GM21619 (cell line): Measurements from ENCODE around the gene TASL.
"Not testable (repeated sequence)": the region's sequence is repeated elsewhere in the genome, so short reads cannot be mapped to it uniquely, and the experiment has no call there.

Source experiments
- ATAC-seq: cut with Tn5 transposase; IDR thresholded peaks from one replicate; pipeline ENCODE4 v1.9.1; 2021; ENCODE audit not compliant: unreplicated experiment

Gene TASL

GRCh38 chrX:30577362-30577991 is at the start of gene TASL:
Gene TASL, minus strand, starts transcription at chrX:30577766. Its CDS starts 17,411 bp downstream, at chrX:30560355.
- ATAC-seq: peak; percentile 80

GRCh38 chrX:30626402-30626801 is 48.8 kb upstream of the TASL start:
- ATAC-seq: no peak

GRCh38 chrX:30622361-30622760 is 44.8 kb upstream of the TASL start:
- no peak for ATAC-seq

DNA sequence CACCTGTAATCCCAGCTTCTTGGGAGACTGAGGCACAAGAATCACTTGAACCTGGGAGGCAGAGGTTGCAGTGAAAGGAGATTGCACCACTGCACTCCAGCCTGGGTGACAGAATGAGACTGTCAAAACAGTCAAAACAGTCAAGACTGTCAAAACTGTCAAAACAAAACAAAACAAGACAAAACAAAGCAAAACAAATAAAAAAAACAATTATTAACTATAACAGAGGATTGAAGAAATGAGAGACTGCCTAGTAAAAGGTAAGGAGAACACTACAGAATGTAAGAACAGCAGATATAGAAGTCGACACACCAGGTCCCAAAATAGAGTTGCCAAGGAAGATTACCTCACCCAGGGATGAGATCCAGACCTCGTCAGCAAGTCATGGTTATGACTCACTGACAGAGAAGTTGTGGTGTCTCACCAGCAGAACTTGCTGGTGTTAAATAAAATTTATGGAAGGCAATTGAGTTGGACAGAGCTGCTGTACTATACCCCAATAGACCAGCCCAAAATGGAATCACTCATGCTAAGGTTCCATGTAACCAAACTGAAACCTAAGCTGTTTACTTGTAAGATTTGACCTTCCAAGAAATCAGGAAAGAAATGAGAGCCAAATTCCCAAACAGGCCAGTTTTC is 43.5 kb upstream of the TASL start:
- ATAC-seq: no peak

GRCh38 chrX:30620125-30620524 is 42.6 kb upstream of the TASL start:
- no peak for ATAC-seq

DNA sequence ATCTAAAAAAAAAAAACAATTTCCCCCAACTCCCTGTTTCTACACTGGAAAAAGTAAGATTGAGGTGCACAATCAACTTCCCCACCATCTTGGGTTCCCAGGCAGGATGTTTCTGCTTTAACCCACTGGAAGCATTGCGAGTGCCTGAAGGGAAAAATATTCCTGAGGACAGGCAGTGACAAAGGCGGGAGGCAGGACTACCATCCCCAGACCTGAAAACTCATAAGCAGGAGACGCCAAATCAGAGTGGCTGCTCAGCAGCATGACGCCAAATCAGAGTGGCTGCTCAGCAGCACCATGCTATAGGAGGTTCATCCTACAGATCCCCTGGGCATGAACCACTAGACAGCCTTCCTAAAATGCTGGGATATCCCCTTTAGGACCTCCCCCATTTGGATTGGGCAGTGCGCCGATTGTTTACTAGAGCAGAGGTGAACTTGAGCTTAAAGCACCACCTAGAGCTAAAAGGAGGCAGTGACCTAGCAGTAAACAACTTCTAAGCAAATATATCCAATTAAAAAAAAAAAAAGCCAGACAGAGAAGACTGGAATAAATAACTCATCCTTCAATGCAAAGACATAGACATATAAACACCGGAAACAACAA is 40.7 kb upstream of the TASL start:
- no peak for ATAC-seq

GRCh38 chrX:30615229-30615628 is 37.7 kb upstream of the TASL start:
- no peak for ATAC-seq

DNA sequence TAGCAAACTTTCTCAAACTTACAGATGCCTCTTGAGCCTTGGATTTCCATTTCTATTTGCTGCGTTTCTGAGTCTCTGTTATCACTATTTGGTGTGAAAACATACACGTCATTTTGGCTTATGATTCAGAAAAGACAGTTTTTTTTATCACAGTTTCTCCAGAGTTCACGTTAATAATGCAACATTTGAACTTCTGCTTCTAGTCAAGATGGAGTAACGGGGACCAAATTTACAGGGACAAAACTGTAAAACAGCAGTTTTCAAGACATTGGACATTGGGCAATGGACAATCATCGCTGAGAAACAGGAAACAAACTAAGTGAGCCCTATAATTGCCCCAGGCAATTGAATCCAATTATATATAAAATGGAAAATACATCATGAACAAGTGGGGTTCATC is 36.2 kb upstream of the TASL start:
- ATAC-seq: no peak

DNA sequence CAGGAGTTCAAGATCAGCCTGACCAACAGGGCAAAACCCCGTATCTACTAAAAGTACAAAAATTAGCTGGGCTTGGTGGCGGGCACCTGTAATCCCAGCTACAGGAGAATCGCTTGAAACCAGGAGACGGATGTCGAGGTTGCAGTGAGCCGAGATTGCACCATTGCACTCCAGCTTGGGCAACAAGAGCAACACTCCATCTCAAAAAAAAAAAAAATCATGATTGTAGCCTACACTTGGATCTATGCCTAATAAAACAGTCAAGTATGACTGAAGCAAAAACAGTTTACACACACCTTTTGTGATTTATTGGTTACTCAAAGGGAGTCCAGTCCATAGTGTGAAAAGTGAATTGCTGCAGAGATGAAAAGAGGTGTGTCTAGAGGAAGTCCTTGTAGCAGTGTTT is 34.7 kb upstream of the TASL start:
- no peak for ATAC-seq

- no peak for ATAC-seq
These were observed 32.5 kb upstream of the TASL start for GRCh38 chrX:30610026-30610425.

DNA sequence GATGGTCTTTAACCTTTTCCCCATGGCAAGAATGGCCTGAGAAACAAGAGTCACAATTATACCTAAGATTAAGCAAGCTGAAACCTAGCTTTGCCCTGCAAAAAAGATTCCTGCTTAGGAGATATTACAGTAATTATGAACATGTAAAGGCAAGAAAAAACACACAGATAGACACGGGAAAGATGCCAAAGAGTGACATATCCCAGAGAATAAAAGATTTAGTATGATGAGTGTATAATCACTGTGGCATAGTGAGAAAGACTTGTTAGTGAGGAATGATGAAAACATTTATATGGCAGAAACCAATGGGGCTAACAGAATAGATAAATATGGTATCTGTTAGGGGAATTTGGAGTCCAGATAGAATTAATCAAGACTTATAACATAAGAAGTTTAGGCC is 29.6 kb upstream of the TASL start:
- ATAC-seq: no peak

DNA sequence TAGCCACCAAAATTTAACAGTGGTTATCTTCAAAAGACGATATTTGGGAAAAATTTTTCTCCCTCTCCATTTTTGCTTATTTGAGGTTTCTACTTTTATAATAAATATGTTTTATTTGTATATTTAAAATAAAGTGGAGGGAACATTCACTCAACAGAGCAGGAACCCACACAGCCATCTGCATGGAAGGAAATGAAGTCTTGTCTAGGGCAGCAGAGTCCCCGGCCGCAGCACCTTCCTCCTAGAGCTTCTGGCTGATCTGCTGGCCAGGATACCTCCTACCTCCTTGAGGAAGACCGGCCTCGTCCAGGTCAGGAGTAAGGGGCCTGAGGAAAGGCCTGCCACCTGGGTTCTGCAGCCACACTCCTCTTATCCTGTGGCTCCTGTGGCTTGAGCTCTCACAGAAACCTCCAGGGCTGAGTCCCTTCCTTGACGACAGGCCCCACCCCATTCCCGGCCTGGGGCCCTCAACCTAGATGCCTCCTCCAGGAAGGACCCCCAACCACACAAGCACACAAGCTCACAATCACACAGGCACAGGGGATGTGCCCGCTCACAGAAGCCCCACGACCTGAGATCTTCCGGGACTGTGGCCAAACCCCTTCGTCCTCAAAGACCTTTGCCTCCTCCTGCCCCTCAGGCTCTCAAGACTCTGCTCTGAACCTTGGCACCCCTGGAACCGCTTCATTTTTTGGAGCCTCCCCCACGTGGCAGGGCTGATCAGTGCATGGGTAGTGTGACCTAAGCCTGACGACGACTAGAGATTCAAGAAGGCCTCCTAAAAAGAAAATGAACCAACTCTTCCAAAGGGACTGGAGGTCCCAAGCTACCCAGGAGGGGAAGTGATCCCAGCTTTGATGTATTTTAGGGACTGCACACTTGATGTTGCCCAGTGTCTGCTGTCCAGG is 23.0 kb upstream of the TASL start:
- ATAC-seq: not testable (repeated sequence)

DNA sequence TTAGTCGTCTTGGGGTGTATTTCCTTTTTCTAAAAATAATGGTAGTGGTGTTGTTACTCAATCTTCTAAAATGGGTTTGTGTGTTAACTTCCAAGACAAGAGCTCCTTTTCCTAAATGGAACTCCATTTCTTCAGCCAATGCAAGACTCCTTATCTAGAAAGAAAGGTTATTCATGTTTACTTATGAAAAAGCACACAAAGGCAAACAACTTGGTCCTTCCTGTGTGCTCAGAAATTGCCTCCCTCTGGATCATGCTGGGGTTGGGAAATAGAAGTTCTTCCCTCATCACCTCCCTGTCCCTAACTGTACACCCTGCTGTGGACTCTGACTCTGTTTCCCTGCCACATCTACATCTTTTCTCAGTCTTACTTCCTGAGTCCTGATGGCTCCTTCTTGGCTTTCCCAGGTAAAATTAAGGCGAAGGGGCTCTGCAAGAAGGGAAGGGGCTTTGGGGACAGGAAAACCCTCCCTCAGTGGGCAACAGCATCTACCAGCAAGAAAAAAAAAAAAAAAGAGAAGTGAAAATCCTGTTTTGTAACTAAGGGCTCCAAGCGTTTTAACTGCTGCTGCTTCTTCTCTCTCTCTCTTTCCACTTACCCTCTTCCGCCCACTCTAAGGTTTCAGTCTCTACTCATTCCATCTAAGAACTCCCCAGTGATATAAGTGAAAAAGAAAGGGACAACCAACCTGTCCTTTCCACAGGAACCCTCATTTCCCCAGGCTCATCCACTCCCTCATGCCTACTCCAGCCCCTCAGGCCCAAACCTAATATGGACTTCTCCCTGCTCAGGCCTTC is 19.8 kb upstream of the TASL start:
- ATAC-seq: peak; percentile 88

- ATAC-seq: peak; percentile 37
These were observed 16.1 kb upstream of the TASL start for GRCh38 chrX:30593440-30594200.

GRCh38 chrX:30592831-30593230 is 15.3 kb upstream of the TASL start:
- no peak for ATAC-seq

DNA sequence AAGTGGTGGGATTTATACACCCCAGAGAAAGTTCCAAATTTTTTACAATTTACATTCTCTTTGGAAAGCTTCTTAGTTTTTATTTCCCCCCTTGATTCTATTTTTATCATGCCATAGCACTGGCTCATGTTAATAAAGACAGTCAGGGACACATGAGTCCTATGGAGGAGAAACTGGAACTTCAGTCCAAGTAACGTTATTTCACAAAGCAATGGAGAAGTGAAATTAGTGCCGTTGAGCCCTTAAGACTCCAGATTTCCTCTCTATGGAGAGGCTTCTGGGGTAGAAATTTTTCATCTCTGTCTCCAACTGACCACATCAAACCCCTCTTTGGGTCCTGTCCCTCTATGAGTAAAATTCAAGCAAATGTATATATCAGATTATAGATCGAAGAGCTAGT is 12.8 kb upstream of the TASL start:
- no peak for ATAC-seq

DNA sequence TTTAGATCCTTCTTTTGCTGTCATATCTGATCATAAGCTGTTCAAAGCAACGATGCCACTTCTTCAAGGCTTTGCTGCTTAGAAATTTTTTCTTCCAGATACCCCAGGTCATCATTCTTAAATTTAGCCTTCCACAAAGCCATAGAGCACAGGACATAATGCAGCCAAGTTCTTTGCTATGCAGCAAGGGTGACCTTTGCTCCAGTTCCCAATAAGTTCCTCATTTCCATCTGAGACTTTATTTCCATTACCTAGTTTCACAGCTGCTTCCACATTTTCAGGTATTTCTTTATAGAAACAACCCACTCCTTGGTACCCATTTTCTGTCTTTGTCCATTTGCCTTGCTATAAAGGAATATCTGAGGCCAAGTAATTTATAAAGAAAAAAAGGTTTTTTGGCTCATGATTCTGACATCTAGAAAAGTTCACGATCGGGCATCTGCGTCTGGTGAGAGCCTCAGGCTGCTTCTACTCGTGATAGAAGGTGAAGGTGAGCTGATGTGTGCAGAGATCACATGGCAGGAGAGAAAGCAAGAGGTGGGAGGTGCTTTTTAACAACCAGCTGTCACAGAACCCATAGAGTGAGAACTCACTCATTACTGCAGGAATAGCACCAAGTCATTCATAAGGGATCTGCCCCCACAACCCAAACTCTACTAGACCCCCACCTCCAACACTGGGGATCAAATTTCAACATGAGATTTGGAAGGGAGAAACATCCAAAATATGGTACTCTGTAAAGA is 11.8 kb upstream of the TASL start:
- peak; percentile 51 for ATAC-seq

- ATAC-seq: no peak
These were observed 8.9 kb upstream of the TASL start for GRCh38 chrX:30586516-30586915.

DNA sequence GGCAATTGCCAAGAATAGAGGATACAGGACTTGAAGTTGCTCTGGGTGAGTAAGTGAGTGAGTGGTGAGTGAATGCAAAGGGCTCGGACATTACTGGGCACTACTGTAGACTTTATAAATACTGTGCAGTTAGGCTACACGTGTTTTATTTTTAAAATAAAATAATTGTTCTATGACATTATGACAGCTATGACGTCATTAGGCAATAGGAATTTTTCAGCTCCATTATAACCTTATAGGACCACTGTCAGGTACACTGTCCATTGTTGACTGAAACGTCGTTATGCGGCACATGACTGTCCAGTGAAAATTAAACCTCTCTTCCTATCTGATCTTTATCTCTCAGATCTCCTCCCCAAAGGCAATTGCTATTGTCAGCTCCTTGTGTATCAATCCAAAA is 5.1 kb upstream of the TASL start:
- no peak for ATAC-seq
